Progenitor cell of endocrine pancreas (in vitro differentiated cells): ENCODE results near the gene PJA1. TPM values are rescaled to one million over a fixed set of nuclear protein-coding genes. Genes with fewer than 3 reads are reported as not detected.

Experiments
- DNase-seq: peaks from one replicate; pipeline ENCODE4 v3.0.0; 2021; ENCODE audit warnings: low spot score; ENCODE audit not compliant: unreplicated experiment
- H3K27ac Mint-ChIP-seq: 2 replicates; pipeline ENCODE4 v1.8.0; 2021; ENCODE audit warnings: mild to moderate bottlenecking, moderate library complexity, mixed read lengths
- H3K27me3 Mint-ChIP-seq: 2 replicates; pipeline ENCODE4 v1.8.0; 2021; ENCODE audit warnings: mixed read lengths
- H3K36me3 Mint-ChIP-seq: 2 replicates; pipeline ENCODE4 v1.8.0; 2022; ENCODE audit warnings: mixed read lengths; ENCODE audit not compliant: insufficient read depth
- H3K4me1 Mint-ChIP-seq: 2 replicates; pipeline ENCODE4 v1.8.0; 2021; ENCODE audit warnings: low read depth, mixed read lengths
- H3K4me3 Mint-ChIP-seq: 2 replicates; pipeline ENCODE4 v1.8.0; 2021; ENCODE audit warnings: low read depth, mild to moderate bottlenecking, moderate library complexity, mixed read lengths
- H3K9me3 Mint-ChIP-seq: 2 replicates; pipeline ENCODE4 v1.8.0; 2021; ENCODE audit warnings: low read depth, mixed read lengths
- total RNA-seq: library from RNA; stranded (reverse); gene quantifications from 2 replicates; pipeline ENCODE4 v1.2.1, GENCODE V29; 2021
- TF ChIP-seq, protein P1 (sequence below): fragments of 200-600 bp; sonication (generic); IDR thresholded peaks from one replicate; pipeline ENCODE4 v1.5.0; 2021; ENCODE audit warnings: antibody characterized with exemption, mild to moderate bottlenecking; ENCODE audit not compliant: unreplicated experiment

PJA1 gene
- total RNA-seq, 1 donor from 2014 or later: 35.7 TPM

GRCh38 chrX:69173906-69174305 is 8.7 kb upstream of the PJA1 start:
- TF ChIP-seq, protein P1, sequence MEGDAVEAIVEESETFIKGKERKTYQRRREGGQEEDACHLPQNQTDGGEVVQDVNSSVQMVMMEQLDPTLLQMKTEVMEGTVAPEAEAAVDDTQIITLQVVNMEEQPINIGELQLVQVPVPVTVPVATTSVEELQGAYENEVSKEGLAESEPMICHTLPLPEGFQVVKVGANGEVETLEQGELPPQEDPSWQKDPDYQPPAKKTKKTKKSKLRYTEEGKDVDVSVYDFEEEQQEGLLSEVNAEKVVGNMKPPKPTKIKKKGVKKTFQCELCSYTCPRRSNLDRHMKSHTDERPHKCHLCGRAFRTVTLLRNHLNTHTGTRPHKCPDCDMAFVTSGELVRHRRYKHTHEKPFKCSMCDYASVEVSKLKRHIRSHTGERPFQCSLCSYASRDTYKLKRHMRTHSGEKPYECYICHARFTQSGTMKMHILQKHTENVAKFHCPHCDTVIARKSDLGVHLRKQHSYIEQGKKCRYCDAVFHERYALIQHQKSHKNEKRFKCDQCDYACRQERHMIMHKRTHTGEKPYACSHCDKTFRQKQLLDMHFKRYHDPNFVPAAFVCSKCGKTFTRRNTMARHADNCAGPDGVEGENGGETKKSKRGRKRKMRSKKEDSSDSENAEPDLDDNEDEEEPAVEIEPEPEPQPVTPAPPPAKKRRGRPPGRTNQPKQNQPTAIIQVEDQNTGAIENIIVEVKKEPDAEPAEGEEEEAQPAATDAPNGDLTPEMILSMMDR: no peak
- no peak for DNase-seq
- H3K4me3 Mint-ChIP-seq: no peak overlapping the region
- peaks cover 3% of the 10 kb centered on the region for H3K27me3 Mint-ChIP-seq
- peaks cover 28% of the 10 kb centered on the region for H3K9me3 Mint-ChIP-seq
- no peaks in the 10 kb centered on the region for H3K4me1 Mint-ChIP-seq
- H3K36me3 Mint-ChIP-seq: no peaks in the 10 kb centered on the region
- H3K27ac Mint-ChIP-seq: no peak overlapping the region

GRCh38 chrX:69172937-69173336 is 7.7 kb upstream of the PJA1 start:
- TF ChIP-seq, protein P1: no peak
- H3K27ac Mint-ChIP-seq: no peak overlapping the region
- peaks cover 28% of the 10 kb centered on the region for H3K9me3 Mint-ChIP-seq
- no peaks in the 10 kb centered on the region for H3K4me1 Mint-ChIP-seq
- H3K27me3 Mint-ChIP-seq: peaks cover 3% of the 10 kb centered on the region
- no peak for DNase-seq
- H3K4me3 Mint-ChIP-seq: no peak overlapping the region
- H3K36me3 Mint-ChIP-seq: no peaks in the 10 kb centered on the region

DNA sequence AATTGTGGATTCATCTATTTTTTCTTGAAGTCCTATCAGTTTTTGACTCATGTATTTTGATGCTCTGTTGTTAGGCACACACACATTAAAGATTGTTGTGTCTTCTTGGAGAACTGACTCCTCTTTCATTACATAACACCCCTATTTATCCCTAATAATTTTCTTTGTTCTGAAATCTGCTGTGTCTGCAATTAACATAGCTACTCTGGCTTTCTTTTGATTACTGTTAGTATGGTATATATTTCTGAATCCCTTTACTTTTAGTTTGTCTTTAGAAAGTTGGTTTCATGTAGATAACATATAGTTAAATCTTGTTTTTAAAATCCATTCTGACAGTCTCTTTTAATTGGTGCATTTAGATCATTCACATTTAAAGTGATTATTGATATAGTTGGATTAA is 5.1 kb upstream of the PJA1 start:
- no peaks in the 10 kb centered on the region for H3K4me1 Mint-ChIP-seq
- H3K27ac Mint-ChIP-seq: no peak overlapping the region
- peaks cover 3% of the 10 kb centered on the region for H3K27me3 Mint-ChIP-seq
- no peak for DNase-seq
- peaks cover 21% of the 10 kb centered on the region for H3K9me3 Mint-ChIP-seq
- no peaks in the 10 kb centered on the region for H3K36me3 Mint-ChIP-seq
- H3K4me3 Mint-ChIP-seq: no peak overlapping the region
- TF ChIP-seq, protein P1: no peak

DNA sequence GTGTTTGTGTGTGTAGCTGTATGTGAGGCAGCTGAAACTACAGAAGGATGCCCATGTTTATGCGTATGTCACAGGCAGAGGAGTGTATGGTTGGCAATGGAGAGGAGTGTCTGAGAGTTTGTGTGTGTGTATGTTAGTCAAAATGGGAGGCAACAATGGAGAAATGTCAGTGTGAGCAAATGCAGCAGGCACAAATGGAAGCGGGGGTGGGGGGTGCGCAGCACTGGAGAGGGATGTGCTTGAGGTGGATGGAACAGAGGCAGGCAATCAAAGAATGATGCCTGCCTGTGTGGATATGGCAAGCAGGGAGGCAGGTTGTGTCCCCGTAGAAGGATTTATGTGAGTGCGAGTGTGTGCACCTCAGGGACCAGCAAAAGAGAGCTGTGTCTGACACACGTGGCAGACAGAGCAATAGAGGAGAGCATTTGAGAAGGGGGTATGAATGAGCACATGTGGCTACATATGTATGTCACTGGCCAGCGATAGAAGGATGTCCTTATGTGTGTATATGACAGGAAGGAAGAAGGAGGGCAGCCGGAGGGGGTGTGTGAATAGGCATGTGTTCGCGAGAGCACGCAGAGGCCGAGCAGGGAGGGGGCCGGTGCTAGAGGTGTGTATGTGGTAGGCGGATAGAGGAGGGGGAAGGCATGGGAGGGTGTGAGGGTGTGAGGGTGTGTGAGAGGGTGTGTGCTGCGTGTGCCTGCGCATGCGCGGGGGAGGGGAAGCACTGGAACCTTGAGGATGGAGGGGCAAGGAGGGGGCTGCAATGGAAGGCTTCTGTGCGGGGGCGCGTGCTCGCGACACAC is 1.1 kb downstream of the PJA1 start:
- peak overlapping the region; percentile 82 for H3K4me3 Mint-ChIP-seq
- H3K9me3 Mint-ChIP-seq: peaks cover 17% of the 10 kb centered on the region
- peaks cover 10% of the 10 kb centered on the region for H3K36me3 Mint-ChIP-seq
- TF ChIP-seq, protein P1: no peak
- peaks cover 7% of the 10 kb centered on the region for H3K4me1 Mint-ChIP-seq
- DNase-seq: no peak
- H3K27ac Mint-ChIP-seq: peak overlapping the region; percentile 19
- no peaks in the 10 kb centered on the region for H3K27me3 Mint-ChIP-seq

- no peak overlapping the region for H3K4me3 Mint-ChIP-seq
- H3K27ac Mint-ChIP-seq: no peak overlapping the region
- DNase-seq: no peak
- peaks cover 10% of the 10 kb centered on the region for H3K36me3 Mint-ChIP-seq
- peaks cover 7% of the 10 kb centered on the region for H3K4me1 Mint-ChIP-seq
- no peaks in the 10 kb centered on the region for H3K27me3 Mint-ChIP-seq
- TF ChIP-seq, protein P1: no peak
- H3K9me3 Mint-ChIP-seq: peaks cover 15% of the 10 kb centered on the region
Measured at GRCh38 chrX:69162361-69162865, 2.8 kb downstream of the PJA1 start.
